ENCODE measurements around the gene GPC6. TPM values are rescaled to one million over a fixed set of nuclear protein-coding genes. Genes with fewer than 3 reads are reported as not detected.

The GPC6 gene
- polyA plus RNA-seq, 1 of the 3 experiments (the other 2 are of a cell fraction) = 6.7 TPM

- no peak overlapping the region for H3K27ac ChIP-seq (ENCODE audit: low read depth in 2 of 2, low read length in 1 of 2)
- no peaks in the 10 kb centered on the region for H3K9me2 ChIP-seq
- no peaks in the 10 kb centered on the region for H3K9me3 ChIP-seq
- no peak overlapping the region for H3K4me3 ChIP-seq (ENCODE audit: low read depth in 2 of 2, low read length in 1 of 2)
- no peak overlapping the region for H3K9ac ChIP-seq
- H3F3A ChIP-seq (replicated peaks; ENCODE audit: insufficient read depth) = no peaks in the 10 kb centered on the region
- TF ChIP-seq PBX3 (IDR thresholded peaks at IDR 0.05) (peak; percentile 63), JUND (IDR thresholded peaks at IDR 0.05) (peak; percentile 59), RXRA (IDR thresholded peaks at IDR 0.05; ENCODE audit: borderline replicate concordance, low read depth) (no peak), SIN3A (IDR thresholded peaks at IDR 0.05; ENCODE audit: borderline replicate concordance, low read depth, low read length) (no peak), RAD21 (IDR thresholded peaks at IDR 0.05; ENCODE audit: low read length) (no peak), EZH2phosphoT487 (IDR thresholded peaks at IDR 0.05; ENCODE audit: borderline replicate concordance, low read depth) (no peak), EP300 (IDR thresholded peaks at IDR 0.05; ENCODE audit: borderline replicate concordance in 1 of 2, low read depth in 1 of 2, low read length in 1 of 2) (peak in 1 of 2 experiments; percentile 69; a peak in 1 of 4 replicates), MXI1 (IDR thresholded peaks at IDR 0.05; ENCODE audit: low read depth, low read length) (no peak), IRF3 (IDR thresholded peaks at IDR 0.05; ENCODE audit: low read depth, low read length) (no peak), TCF12 (IDR thresholded peaks at IDR 0.05) (peak; percentile 59; the same call in 1 of the 2 replicates), CHD2 (IDR thresholded peaks at IDR 0.05; ENCODE audit: low read length, partially characterized antibody) (no peak), USF2 (IDR thresholded peaks at IDR 0.05; ENCODE audit: borderline replicate concordance, low read depth, low read length) (no peak), TAF1 (IDR thresholded peaks at IDR 0.05; ENCODE audit: borderline replicate concordance, low read depth, low read length) (no peak), NFIC (IDR thresholded peaks at IDR 0.05; ENCODE audit: borderline replicate concordance) (peak; percentile 85), RFX5 (IDR thresholded peaks at IDR 0.05; ENCODE audit: low read length) (no peak), MEF2A (IDR thresholded peaks at IDR 0.05; ENCODE audit: borderline replicate concordance, low read depth) (no peak), SMC3 (IDR thresholded peaks at IDR 0.05; ENCODE audit: low read depth, low read length) (no peak), FOSL2 (IDR thresholded peaks at IDR 0.05; ENCODE audit: borderline replicate concordance, low read depth) (peak; percentile 35; the same call in 1 of the 2 replicates)
- ChIA-PET POLR2A (no interaction called here), CTCF (no interaction called here)
- DNase-seq = no peak
- H3K36me3 ChIP-seq (replicated peaks in 1 of 2; ENCODE audit: control insufficient read depth in 1 of 2, insufficient read depth in 2 of 2, low read length in 1 of 2) = no peaks in the 10 kb centered on the region
- H4K20me1 ChIP-seq (ENCODE audit: insufficient read depth) = no peaks in the 10 kb centered on the region
- 56% methylated on average over 10 of the region's 10 CpGs for WGBS (ENCODE audit: low lambda C conversion rate)
- peaks cover 2 to 14% of the 10 kb centered on the region in 2 experiments; a peak in 3 of 4 replicates for H3K4me1 ChIP-seq (ENCODE audit: control insufficient read depth in 1 of 2, insufficient read depth in 2 of 2, low read depth in 1 of 2, low read length in 1 of 2)
- no peaks in the 10 kb centered on the region for H3K79me2 ChIP-seq (ENCODE audit: insufficient read depth)
- H3K27me3 ChIP-seq (ENCODE audit: insufficient read depth) = no peaks in the 10 kb centered on the region
- no peak overlapping the region; the same call in 1 of the 2 replicates for H3K4me2 ChIP-seq
- no peak overlapping the region for H2AFZ ChIP-seq (ENCODE audit: low read depth)
These were observed 733.4 kb downstream of the GPC6 start for GRCh38 chr13:93959796-93960533.
